ENCODE measurements around the gene TNK2. TPM values are rescaled to one million over a fixed set of nuclear protein-coding genes. Genes with fewer than 3 reads are reported as not detected.
A peak's percentile ranks its signal among the peaks of the same experiment; 100 is the strongest.

Gene TNK2
- total and polyA plus RNA-seq, 2 of the 13 experiments (the other 11 are each of a cell fraction or from before 2014, with no cell fraction given): 4.6 to 5.8 TPM

DNA sequence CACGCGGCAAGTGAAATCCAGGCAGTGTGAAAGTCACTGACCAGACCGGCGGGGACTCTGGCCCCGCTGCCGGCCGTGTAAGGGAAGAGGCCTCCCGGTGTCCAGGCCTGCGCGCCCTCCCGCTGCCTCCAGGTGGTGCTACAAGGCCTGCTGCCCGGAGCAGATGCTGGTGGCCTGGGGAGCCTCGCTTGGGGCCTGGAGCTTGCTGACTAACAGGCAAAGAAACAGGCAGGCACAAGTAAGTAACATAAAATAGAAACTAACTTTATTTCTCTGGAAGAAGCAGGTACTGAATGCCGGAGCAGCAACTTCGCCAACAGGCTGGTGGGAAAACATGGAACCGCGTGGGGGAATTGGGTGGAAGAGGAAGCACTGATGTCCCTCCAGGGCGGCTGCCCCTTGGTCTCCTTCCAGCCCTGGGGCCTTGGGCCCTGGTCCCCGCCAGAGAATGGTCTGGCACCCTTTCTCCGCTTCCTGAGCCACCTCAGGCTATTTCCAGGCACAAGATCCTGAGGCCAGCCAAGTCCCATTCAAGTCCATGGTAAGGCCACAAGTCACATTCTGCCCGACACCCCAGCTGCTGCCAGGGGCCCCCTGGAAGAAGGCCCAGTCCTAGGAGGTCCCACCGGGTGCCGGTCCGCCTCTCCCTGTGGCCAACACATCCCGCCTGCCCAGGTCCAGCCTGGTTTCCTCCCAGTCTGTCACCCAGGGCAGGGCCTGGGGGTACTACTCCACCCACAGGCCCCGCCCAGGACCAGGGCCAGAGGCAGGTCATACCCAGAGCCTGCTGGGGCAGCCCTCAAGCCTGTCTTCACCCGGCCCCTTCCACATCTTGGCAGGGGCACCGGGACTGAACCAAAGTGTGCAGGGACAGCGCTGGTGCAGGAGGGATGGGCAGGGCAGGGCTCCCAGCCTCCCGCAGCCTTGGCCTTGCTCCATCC, 45.0 kb downstream of the TNK2 start (continued):
- TF ChIP-seq ZNF589 (CRISPR knock-in tag; conservative IDR thresholded peaks at IDR 0.05): no peak
- no peak for TF ChIP-seq HOXA5 (CRISPR knock-in tag; IDR thresholded peaks at IDR 0.05)
- no peak for TF ChIP-seq TSC22D2 (CRISPR knock-in tag; IDR thresholded peaks at IDR 0.05; ENCODE audit: borderline replicate concordance)
- no peak for TF ChIP-seq ZBTB42 (CRISPR knock-in tag; IDR thresholded peaks at IDR 0.05)
- TF ChIP-seq ATF7 (IDR thresholded peaks at IDR 0.05): no peak
- TF ChIP-seq ATF7 (CRISPR knock-in tag; IDR thresholded peaks at IDR 0.05): no peak
- TF ChIP-seq, protein P1, sequence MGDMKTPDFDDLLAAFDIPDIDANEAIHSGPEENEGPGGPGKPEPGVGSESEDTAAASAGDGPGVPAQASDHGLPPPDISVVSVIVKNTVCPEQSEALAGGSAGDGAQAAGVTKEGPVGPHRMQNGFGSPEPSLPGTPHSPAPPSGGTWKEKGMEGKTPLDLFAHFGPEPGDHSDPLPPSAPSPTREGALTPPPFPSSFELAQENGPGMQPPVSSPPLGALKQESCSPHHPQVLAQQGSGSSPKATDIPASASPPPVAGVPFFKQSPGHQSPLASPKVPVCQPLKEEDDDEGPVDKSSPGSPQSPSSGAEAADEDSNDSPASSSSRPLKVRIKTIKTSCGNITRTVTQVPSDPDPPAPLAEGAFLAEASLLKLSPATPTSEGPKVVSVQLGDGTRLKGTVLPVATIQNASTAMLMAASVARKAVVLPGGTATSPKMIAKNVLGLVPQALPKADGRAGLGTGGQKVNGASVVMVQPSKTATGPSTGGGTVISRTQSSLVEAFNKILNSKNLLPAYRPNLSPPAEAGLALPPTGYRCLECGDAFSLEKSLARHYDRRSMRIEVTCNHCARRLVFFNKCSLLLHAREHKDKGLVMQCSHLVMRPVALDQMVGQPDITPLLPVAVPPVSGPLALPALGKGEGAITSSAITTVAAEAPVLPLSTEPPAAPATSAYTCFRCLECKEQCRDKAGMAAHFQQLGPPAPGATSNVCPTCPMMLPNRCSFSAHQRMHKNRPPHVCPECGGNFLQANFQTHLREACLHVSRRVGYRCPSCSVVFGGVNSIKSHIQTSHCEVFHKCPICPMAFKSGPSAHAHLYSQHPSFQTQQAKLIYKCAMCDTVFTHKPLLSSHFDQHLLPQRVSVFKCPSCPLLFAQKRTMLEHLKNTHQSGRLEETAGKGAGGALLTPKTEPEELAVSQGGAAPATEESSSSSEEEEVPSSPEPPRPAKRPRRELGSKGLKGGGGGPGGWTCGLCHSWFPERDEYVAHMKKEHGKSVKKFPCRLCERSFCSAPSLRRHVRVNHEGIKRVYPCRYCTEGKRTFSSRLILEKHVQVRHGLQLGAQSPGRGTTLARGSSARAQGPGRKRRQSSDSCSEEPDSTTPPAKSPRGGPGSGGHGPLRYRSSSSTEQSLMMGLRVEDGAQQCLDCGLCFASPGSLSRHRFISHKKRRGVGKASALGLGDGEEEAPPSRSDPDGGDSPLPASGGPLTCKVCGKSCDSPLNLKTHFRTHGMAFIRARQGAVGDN (CRISPR knock-in tag; IDR thresholded peaks at IDR 0.05): peak; percentile 62
- no peak for TF ChIP-seq HDAC2 (CRISPR knock-in tag; IDR thresholded peaks at IDR 0.05)
- TF ChIP-seq, protein P2, sequence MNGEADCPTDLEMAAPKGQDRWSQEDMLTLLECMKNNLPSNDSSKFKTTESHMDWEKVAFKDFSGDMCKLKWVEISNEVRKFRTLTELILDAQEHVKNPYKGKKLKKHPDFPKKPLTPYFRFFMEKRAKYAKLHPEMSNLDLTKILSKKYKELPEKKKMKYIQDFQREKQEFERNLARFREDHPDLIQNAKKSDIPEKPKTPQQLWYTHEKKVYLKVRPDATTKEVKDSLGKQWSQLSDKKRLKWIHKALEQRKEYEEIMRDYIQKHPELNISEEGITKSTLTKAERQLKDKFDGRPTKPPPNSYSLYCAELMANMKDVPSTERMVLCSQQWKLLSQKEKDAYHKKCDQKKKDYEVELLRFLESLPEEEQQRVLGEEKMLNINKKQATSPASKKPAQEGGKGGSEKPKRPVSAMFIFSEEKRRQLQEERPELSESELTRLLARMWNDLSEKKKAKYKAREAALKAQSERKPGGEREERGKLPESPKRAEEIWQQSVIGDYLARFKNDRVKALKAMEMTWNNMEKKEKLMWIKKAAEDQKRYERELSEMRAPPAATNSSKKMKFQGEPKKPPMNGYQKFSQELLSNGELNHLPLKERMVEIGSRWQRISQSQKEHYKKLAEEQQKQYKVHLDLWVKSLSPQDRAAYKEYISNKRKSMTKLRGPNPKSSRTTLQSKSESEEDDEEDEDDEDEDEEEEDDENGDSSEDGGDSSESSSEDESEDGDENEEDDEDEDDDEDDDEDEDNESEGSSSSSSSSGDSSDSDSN (CRISPR knock-in tag; IDR thresholded peaks at IDR 0.05): peak; percentile 54
- TF ChIP-seq, protein P3, sequence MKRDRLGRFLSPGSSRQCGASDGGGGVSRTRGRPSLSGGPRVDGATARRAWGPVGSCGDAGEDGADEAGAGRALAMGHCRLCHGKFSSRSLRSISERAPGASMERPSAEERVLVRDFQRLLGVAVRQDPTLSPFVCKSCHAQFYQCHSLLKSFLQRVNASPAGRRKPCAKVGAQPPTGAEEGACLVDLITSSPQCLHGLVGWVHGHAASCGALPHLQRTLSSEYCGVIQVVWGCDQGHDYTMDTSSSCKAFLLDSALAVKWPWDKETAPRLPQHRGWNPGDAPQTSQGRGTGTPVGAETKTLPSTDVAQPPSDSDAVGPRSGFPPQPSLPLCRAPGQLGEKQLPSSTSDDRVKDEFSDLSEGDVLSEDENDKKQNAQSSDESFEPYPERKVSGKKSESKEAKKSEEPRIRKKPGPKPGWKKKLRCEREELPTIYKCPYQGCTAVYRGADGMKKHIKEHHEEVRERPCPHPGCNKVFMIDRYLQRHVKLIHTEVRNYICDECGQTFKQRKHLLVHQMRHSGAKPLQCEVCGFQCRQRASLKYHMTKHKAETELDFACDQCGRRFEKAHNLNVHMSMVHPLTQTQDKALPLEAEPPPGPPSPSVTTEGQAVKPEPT (CRISPR knock-in tag; IDR thresholded peaks at IDR 0.05; ENCODE audit: low read depth): no peak
- TF ChIP-seq FOXC1 (CRISPR knock-in tag; IDR thresholded peaks at IDR 0.05; ENCODE audit: borderline replicate concordance): no peak
- TF ChIP-seq, protein P4, sequence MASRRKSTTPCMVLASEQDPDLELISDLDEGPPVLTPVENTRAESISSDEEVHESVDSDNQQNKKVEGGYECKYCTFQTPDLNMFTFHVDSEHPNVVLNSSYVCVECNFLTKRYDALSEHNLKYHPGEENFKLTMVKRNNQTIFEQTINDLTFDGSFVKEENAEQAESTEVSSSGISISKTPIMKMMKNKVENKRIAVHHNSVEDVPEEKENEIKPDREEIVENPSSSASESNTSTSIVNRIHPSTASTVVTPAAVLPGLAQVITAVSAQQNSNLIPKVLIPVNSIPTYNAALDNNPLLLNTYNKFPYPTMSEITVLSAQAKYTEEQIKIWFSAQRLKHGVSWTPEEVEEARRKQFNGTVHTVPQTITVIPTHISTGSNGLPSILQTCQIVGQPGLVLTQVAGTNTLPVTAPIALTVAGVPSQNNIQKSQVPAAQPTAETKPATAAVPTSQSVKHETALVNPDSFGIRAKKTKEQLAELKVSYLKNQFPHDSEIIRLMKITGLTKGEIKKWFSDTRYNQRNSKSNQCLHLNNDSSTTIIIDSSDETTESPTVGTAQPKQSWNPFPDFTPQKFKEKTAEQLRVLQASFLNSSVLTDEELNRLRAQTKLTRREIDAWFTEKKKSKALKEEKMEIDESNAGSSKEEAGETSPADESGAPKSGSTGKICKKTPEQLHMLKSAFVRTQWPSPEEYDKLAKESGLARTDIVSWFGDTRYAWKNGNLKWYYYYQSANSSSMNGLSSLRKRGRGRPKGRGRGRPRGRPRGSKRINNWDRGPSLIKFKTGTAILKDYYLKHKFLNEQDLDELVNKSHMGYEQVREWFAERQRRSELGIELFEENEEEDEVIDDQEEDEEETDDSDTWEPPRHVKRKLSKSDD (CRISPR knock-in tag; IDR thresholded peaks at IDR 0.05; ENCODE audit: low read depth): no peak
- TF ChIP-seq ZNF747 (CRISPR knock-in tag; IDR thresholded peaks at IDR 0.05; ENCODE audit: borderline replicate concordance): no peak
- TF ChIP-seq ZIK1 (CRISPR knock-in tag; IDR thresholded peaks at IDR 0.05; ENCODE audit: borderline replicate concordance, low read depth): no peak
- 0 out of 2 replicates have a peak, but pooled peaks have one; percentile 37 for TF ChIP-seq MEIS2 (CRISPR knock-in tag; IDR thresholded peaks at IDR 0.05)
